Ramos (cell line): ENCODE data around the gene ROBO4.

Experiments
- in situ Hi-C: fragments of 300-500 bp; cut with MboI; formaldehyde crosslinking; loops from one replicate; pipeline ENCODE4 v1.14.3; 2022; ENCODE audit warnings: low sequenced_read_pairs; ENCODE audit not compliant: unreplicated experiment

Gene ROBO4

DNA sequence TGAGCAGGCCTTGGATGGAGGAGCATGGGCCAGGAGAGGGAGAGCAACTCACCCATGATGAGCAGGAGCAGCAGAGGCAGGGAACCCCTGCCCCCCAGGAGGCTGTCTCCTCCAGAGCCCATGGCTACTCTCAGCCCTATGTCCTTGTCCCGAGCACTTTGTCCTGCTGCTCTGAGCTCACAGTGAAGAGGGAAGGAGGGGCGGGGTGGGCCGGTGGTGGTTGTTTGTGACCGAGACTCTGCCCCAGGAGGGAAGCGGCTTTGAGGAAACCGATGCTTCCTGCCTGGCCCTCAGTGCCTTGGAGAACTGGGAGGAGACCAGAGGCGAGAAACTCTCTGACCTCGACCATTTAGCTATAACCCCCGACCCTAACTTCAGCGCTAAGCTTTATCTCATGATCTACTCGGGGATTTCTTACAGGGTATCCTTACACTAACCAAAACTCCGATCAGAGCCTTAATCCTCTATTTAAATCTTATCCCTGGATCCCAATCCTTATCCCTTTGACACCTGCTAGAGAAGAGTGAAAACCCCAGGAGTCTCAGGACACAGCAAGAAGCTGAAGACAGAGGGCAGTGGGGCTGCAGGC is at the start of gene ROBO4:
Gene ROBO4 (minus strand): TSS at position 192 of the 589 bp plus-strand sequence. CDS start 70 bp downstream, at position 122.
- in situ Hi-C loops: no loop called here

GRCh38 chr11:124946735-124947141 is 49.1 kb upstream of the ROBO4 start:
- in situ Hi-C loops: no loop called here

- in situ Hi-C loops: no loop called here
Measured at GRCh38 chr11:124945826-124946225, 48.2 kb upstream of the ROBO4 start.

DNA sequence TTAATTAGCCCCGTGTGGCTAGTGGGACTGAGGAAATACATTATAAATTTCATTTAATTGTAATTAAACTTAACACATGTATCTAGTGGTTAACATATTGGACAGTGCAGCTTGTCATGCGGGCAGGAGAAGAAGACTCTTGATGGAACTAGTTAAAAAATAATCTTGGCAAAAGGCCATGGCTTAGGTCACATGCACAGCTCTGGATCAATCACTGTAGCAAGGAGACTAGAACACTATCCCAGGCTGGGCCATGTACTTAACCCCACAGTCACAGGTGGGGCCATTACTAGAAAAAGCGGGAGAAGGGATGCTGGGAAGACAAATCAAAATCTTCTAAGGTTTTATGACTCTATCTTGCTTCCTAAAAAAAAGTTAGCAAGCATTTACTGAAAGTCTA is 46.9 kb upstream of the ROBO4 start:
- in situ Hi-C loops: no loop called here

GRCh38 chr11:124943741-124944140 is 46.1 kb upstream of the ROBO4 start:
- in situ Hi-C loops: no loop called here

GRCh38 chr11:124943254-124943616 is 45.6 kb upstream of the ROBO4 start:
- in situ Hi-C loops: no loop called here

- in situ Hi-C loops: no loop called here
Measured at GRCh38 chr11:124942466-124943253, 45.0 kb upstream of the ROBO4 start.

DNA sequence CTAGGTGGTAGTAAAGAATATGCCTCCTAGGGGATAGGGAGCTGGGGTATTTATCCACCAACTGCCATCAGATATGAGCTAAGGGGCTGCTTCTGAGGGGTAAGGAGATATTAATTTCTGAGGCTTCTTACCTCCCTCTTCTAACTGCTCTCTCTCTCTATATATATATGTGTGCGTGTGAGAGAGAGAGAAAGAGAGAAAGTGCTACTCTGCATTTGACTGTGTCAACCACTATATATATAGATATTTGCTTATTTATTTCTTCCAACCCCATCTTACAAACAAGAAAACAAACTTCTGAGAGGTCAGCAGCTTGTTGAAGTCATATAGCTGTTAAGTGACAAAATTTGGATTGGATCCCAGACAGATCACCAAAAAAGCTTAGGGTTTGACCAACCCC is 44.0 kb upstream of the ROBO4 start:
- in situ Hi-C loops: no loop called here

DNA sequence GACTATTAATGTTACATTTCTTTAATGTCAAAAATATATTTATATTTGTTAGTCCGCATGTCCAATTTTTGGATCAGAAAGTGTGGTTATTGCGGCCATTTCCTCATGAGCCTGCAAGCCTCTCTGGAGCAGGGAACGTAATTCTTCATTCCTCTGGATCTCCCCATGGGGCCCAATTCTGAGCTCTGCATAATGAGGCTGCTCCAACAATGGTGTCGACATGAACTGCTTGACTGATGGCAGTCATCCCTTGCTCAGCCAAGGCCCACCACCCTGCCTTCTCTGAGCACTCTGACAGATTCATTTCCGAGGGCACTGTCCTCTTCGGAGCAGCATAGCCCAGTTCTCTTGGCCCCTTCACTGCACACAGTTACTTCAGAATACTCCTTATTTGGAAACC is 41.3 kb upstream of the ROBO4 start:
- in situ Hi-C loops: no loop called here

- in situ Hi-C loops: no loop called here
Measured at GRCh38 chr11:124938206-124938765, 40.6 kb upstream of the ROBO4 start.

DNA sequence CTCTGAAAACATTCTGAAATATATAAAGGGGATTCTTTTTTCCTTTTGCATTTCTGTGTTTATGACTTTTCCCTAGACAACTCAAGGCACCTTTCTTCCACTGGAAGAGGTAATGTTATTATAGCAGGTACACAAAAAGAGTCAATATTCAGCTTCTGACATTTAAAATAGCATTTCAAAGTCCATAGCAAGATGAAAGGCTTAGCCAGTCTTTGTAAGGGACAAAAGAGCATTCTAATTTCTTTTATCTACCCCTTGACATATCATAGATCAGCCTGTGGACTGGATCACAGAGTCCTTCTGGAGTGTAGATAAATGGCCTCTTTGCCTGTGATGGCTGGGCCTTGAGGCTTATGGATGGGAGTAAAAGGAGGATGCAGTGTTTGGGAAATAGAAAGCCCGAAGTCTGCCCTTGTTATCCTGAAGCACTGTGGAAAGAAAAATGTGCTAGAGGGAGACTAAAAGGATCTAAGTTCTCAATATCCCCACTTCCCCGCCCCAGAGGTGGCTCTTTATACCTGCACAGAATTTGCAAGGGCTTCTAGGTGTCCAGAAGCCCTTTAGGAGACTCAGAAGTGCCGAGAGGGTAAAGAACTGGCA is 39.8 kb upstream of the ROBO4 start:
- in situ Hi-C loops: no loop called here

DNA sequence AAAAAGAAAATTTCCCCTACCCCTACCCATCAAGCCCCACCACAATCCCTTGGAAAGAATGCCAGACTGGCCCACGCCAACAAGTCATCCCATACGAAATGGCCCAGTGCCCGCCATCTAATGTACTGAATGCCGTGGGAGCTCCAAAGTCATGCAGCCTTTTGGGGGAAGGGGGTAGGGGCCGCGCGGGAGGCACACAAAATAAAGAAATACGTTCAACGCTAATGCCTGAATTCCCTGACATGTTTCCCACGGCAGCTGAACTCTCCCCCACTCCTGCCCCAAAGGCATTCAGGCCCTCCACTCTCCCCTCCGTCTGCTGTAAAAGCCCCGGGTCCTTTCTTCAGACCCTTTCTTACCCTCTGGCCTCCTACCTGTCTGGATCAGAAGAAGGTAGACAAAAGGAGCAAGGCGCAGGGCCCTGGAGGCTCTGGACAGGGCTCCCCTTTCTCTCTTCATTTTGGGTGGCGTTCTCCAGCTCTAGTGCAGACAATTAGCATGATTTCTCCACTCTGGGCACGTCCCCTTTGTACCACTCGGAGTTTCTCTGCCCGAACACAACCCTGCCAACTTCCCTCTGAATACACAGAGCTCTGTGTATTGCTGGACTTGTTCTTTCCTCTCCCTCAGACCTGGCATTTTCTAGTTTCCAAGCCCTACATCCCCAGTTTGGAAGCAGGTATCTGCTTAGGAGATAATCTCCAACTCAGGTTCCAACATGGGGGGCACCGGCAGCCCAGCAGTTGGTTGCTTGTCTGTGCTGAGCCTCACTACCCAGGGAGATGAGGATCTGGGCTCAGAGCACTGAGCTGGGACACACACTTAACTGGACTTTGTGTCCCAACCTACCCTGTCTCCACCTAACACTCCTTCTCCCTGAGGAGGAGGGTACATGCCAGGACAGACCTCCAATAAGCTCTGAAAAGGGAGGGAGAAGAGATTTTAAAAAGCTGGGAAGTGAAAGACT is 38.2 kb upstream of the ROBO4 start, which contains the start of gene HEPACAM:
Gene HEPACAM (minus strand): TSS at position 500 of the 967 bp plus-strand sequence. CDS start 41 bp downstream, at position 459.
- in situ Hi-C loops: no loop called here

- in situ Hi-C loops: no loop called here
Measured at GRCh38 chr11:124934862-124935547, 37.3 kb upstream of the ROBO4 start.

GRCh38 chr11:124930799-124931198 is 33.1 kb upstream of the ROBO4 start:
- in situ Hi-C loops: no loop called here

DNA sequence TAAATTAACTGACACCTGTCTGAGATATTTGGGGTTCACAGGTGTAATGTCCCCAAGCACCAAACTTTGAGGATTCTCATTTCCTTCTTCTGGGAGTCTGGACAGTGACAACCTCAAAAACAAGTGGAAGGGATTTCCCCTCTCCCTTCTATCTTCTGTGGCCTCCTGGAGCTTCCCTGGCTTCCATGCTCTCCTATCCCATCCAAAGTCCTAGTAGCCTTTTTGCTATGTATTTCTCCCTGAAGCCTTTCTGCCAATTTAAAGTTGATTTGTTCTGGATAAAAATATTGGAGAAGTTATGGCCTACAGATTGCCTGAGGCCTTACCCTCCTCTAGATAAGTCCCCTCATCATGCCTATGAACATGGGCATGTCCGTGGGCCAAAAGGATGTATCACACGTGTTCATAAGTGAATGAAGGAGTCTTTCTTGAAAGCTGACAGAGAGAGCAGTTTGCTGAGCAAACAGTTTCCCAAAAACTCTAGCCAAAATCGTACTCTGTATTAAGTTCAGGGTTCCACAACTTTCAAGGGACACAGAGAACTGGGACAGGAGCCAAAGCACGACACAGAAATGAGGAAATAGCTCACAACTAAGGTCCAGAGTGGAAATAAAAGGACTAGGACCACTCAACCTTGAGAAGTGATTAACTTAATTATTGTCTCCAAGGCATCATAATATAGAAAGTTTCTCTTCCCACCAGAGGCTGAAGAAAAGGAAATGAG is 31.4 kb upstream of the ROBO4 start:
- in situ Hi-C loops: no loop called here

DNA sequence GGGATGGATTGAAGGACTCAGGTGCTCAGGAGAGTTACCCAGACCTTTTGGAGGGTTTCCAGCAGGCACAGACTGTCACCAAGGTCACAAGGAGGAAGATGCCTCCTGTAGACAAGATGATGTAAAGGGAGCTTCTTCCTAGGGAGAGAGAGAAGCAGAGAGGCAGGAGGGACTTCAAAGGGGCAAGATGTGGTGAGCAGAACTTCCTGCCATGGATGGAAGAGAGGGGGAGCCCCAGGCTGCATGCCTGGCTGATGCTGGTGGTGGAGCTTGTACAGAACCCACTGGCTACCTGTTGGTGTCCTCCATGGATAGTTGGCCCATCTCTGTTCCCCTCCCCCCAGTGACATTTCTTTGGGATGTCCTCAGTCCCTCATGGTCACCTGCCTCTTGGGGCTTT is 25.6 kb upstream of the ROBO4 start:
- in situ Hi-C loops: no loop called here

- in situ Hi-C loops: no loop called here
Measured at GRCh38 chr11:124922831-124923230, 25.2 kb upstream of the ROBO4 start.

- in situ Hi-C loops: no loop called here
Measured at GRCh38 chr11:124920870-124921609, 23.4 kb upstream of the ROBO4 start.
